Activated naive CD4-positive, alpha-beta T cell treated with anti-CD3 and anti-CD28 coated beads for 36 hours (primary cell): ENCODE measurements around the gene SIX5. TPM values are rescaled to one million over a fixed set of nuclear protein-coding genes. Genes with fewer than 3 reads are reported as not detected.
"Not testable (repeated sequence)": the region's sequence is repeated elsewhere in the genome, so short reads cannot be mapped to it uniquely, and the experiment has no call there.

Experiments
- CTCF ChIA-PET: fragments of 350-600 bp; sonication (Branson Sonifier 250); formaldehyde crosslinking; loops from one replicate; lab custom pipeline; 2021; ENCODE audit warnings: antibody characterized with exemption; lab: Charles Lee
- DNase-seq: peaks from one replicate; pipeline ENCODE4 v3.0.0-alpha.2; 2020
- H3K27ac Mint-ChIP-seq: one replicate; pipeline ENCODE4 v1.8.0; 2021; ENCODE audit warnings: mild to moderate bottlenecking, mixed read lengths
- H3K27me3 Mint-ChIP-seq: one replicate; pipeline ENCODE4 v1.8.0; 2021; ENCODE audit warnings: low read depth, mixed read lengths
- H3K36me3 Mint-ChIP-seq: one replicate; pipeline ENCODE4 v1.8.0; 2021; ENCODE audit warnings: low read depth, mixed read lengths
- H3K4me1 Mint-ChIP-seq: one replicate; pipeline ENCODE4 v1.8.0; 2021; ENCODE audit warnings: low read depth, mixed read lengths
- H3K4me3 Mint-ChIP-seq: one replicate; pipeline ENCODE4 v1.8.0; 2021; ENCODE audit warnings: mild to moderate bottlenecking, moderate library complexity, mixed read lengths
- H3K9me3 Mint-ChIP-seq: one replicate; pipeline ENCODE4 v1.8.0; 2021; ENCODE audit warnings: mixed read lengths
- intact Hi-C: fragments of 100-400 bp; cut with micrococcal nuclease; formaldehyde crosslinking; loops from one replicate; pipeline ENCODE4 v1.15.1; 2023
- total RNA-seq, 2 experiments: library from RNA; stranded (reverse); gene quantifications; one replicate each; pipeline ENCODE4 v1.2.3, GENCODE V29; 2021

SIX5 gene
- total RNA-seq, 2 experiments from 2014 or later = 1.8 to 2.2 TPM

- Mint-ChIP-seq H3K27me3 (peaks cover 22% of the 10 kb centered on the region), H3K9me3 (no peaks in the 10 kb centered on the region), H3K36me3 (no peaks in the 10 kb centered on the region), H3K27ac (no peak overlapping the region), H3K4me3 (no peak overlapping the region), H3K4me1 (peaks cover 4% of the 10 kb centered on the region)
- intact Hi-C loops = no loop called here
- CTCF ChIA-PET = no interaction called here
- DNase-seq = no peak
Measured at GRCh38 chr19:45762870-45763631, 6.0 kb downstream of the SIX5 start.

DNA sequence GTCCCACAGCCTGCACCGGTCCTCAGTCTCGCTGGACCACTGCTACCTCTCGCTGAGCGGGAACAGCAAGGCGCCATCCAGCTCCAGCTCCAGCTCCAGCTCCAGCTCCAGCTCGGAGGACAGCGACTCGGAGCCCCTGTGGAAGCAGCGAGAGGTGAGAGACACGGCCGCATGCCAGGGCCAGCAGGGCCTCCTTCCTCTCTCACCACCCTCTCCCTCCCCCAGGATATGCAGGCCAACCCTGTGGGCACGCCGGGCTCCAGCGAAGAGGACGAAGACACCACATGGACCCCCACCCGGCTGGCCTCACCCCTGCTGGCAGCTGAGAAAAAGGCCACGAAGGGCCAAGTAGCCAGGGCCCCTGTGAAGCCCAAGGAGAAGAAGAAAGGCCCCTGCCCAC lies 7.3 kb downstream of the SIX5 start:
- Mint-ChIP-seq H3K27ac (no peak overlapping the region), H3K4me3 (no peak overlapping the region)
- CTCF ChIA-PET = interaction anchor here (0.6 kb wide), 1 partner anchor 1341 kb away, joined by 3 read pairs; no protein-coding TSS in a partner anchor

GRCh38 chr19:45758921-45759320 lies 10.1 kb downstream of the SIX5 start:
- no peaks in the 10 kb centered on the region for H3K9me3 Mint-ChIP-seq
- peaks cover 3% of the 10 kb centered on the region for H3K27me3 Mint-ChIP-seq
- no peak overlapping the region for H3K27ac Mint-ChIP-seq
- no peak overlapping the region for H3K4me3 Mint-ChIP-seq
- CTCF ChIA-PET = no interaction called here
- DNase-seq = no peak
- H3K4me1 Mint-ChIP-seq = no peaks in the 10 kb centered on the region
- H3K36me3 Mint-ChIP-seq = no peaks in the 10 kb centered on the region
- intact Hi-C loops = no loop called here

More for the DNA sequence above, 7.3 kb downstream of the SIX5 start:
- intact Hi-C loops = no loop called here
- no peaks in the 10 kb centered on the region for H3K9me3 Mint-ChIP-seq
- no peaks in the 10 kb centered on the region for H3K36me3 Mint-ChIP-seq
- H3K4me1 Mint-ChIP-seq = no peaks in the 10 kb centered on the region
- H3K27me3 Mint-ChIP-seq = peaks cover 15% of the 10 kb centered on the region
- no peak for DNase-seq

GRCh38 chr19:45757695-45758094 lies 11.4 kb downstream of the SIX5 start:
- no peak for DNase-seq
- Mint-ChIP-seq H3K4me3 (no peak overlapping the region), H3K36me3 (no peaks in the 10 kb centered on the region), H3K9me3 (no peaks in the 10 kb centered on the region), H3K27ac (no peak overlapping the region), H3K4me1 (no peaks in the 10 kb centered on the region), H3K27me3 (peaks cover 3% of the 10 kb centered on the region)
- intact Hi-C loops = no loop called here
- CTCF ChIA-PET = interaction anchor here (0.7 to 1.4 kb wide), 2 partner anchors 42 to 434 kb away, joined by 4 to 7 read pairs; no protein-coding TSS in a partner anchor

DNA sequence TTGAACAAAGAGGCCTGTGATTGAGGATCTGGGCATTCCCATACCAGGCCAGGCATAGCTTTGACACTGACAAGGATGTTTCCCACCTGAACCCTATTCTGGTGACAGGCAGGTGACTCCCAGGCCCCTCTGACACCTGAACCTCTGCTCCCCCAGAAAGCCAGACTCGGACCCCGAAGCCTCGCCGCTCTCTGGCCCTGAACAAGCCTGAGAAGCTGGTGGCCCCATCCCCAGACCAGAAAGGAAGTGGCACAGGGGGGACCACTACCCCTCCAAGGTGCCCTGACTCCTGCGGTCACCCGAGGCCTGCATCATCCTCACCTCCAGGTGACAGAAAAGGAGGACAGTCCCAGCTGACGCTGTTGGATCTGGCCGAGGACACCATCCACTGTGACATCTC lies 14.7 kb downstream of the SIX5 start:
- no peak for DNase-seq
- H3K9me3 Mint-ChIP-seq = no peaks in the 10 kb centered on the region
- peaks cover under 1% of the 10 kb centered on the region for H3K27me3 Mint-ChIP-seq
- no peaks in the 10 kb centered on the region for H3K4me1 Mint-ChIP-seq
- H3K4me3 Mint-ChIP-seq = no peak overlapping the region
- CTCF ChIA-PET = interaction anchor here (1.1 to 1.2 kb wide), 2 partner anchors 61 to 63 kb away, joined by 3 read pairs; no protein-coding TSS in a partner anchor
- H3K36me3 Mint-ChIP-seq = no peaks in the 10 kb centered on the region
- no peak overlapping the region for H3K27ac Mint-ChIP-seq
- intact Hi-C loops = no loop called here

- intact Hi-C loops = no loop called here
- no peak overlapping the region for H3K4me3 Mint-ChIP-seq
- no peaks in the 10 kb centered on the region for H3K4me1 Mint-ChIP-seq
- no peaks in the 10 kb centered on the region for H3K36me3 Mint-ChIP-seq
- CTCF ChIA-PET = interaction anchor here (1.0 to 1.3 kb wide), 3 partner anchors 16 to 60 kb away, joined by 3 read pairs; partner anchors contain the start of gene SIX5
- no peaks in the 10 kb centered on the region for H3K27me3 Mint-ChIP-seq
- H3K27ac Mint-ChIP-seq = no peak overlapping the region
- no peaks in the 10 kb centered on the region for H3K9me3 Mint-ChIP-seq
- DNase-seq = no peak
Measured at GRCh38 chr19:45753548-45753947, 15.5 kb downstream of the SIX5 start.

DNA sequence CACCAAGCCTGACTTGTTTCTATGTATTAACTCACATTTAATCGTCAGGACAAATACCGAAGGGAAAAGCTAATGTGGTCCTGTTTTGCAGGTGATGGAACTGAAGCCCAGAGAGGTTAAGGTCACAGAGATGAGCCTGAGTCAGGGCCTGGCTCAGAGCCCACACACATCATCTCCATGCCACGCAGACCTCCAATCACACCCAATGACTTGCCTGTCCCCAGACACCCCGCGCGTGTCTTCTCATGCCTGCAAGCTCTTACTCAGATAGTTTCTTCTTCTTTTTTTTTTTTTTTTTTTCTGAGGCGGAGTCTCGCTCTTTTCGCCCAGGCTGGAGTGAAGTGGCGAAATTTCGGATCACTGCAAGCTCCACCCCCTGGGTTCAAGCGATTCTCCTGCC lies 16.4 kb downstream of the SIX5 start:
- H3K4me3 Mint-ChIP-seq = no peak overlapping the region
- no peaks in the 10 kb centered on the region for H3K4me1 Mint-ChIP-seq
- no peak overlapping the region for H3K27ac Mint-ChIP-seq
- H3K9me3 Mint-ChIP-seq = no peaks in the 10 kb centered on the region
- intact Hi-C loops = no loop called here
- H3K27me3 Mint-ChIP-seq = no peaks in the 10 kb centered on the region
- CTCF ChIA-PET = interaction anchor here (1.3 kb wide), 1 partner anchor 59 kb away, joined by 3 read pairs; no protein-coding TSS in a partner anchor
- no peaks in the 10 kb centered on the region for H3K36me3 Mint-ChIP-seq
- no peak for DNase-seq

DNA sequence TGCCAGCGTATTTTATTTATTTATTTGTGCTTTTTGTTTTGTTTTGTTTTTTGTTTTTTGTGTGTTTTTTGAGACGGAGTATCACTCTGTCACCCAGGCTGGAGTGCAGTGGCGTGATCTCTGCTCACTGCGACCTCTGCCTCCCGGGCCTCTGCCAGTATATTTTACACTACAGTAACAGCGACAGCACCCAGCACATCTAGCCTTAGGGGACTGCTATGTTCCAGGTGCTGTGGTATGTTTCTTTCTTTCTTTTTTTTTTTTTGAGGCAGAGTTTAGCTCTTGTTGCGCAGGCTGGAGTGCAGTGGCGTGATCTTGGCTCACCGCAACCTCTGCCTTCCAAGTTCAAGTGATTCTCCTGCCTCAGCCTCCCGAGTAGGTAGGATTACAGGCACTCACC lies 17.6 kb downstream of the SIX5 start:
- CTCF ChIA-PET, H3K4me3 Mint-ChIP-seq, H3K27ac Mint-ChIP-seq, intact Hi-C loops, H3K36me3 Mint-ChIP-seq, H3K27me3 Mint-ChIP-seq, H3K9me3 Mint-ChIP-seq, H3K4me1 Mint-ChIP-seq, DNase-seq: not testable (repeated sequence)

DNA sequence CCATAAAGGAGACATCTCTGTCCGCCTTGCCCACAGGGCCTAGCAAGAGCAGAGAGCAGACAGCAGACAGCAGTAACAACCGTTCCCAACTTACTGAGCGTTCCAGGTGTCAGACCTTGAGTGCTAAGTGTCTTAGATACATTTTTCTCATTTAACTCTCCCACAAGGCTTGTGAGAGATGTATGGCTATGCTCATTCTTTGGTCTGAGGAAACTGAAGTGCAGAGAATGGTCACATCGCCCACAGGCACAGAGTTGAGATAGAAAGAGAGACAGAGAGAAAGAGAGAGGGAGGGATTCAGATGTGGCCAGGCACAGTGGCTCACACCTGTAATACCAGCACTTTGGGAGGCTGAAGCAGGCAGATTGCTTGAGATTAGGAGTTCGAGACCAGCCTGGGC lies 21.5 kb downstream of the SIX5 start:
- no peaks in the 10 kb centered on the region for H3K4me1 Mint-ChIP-seq
- H3K27me3 Mint-ChIP-seq = no peaks in the 10 kb centered on the region
- no peaks in the 10 kb centered on the region for H3K9me3 Mint-ChIP-seq
- H3K36me3 Mint-ChIP-seq = no peaks in the 10 kb centered on the region
- DNase-seq = no peak
- CTCF ChIA-PET = no interaction called here
- H3K4me3 Mint-ChIP-seq = no peak overlapping the region
- no peak overlapping the region for H3K27ac Mint-ChIP-seq
- intact Hi-C loops = no loop called here

DNA sequence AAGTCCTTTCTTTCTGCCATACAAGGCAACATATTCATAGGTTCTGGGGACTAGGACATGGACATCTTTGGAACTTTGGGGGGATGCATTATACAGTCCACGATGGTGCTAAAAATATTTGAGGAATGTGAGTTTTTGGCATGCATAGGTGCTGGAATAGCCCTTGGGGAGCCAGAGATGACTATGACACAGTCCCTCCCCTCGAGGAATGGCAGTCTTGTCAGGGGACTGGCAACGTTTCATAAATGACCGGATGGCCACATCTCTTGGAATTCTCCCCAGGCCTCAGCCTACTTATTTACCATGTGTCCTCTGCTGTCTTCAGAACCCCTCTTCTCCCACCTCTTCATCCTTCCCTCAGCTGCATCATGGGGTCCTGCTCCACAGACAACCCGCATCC lies 22.2 kb downstream of the SIX5 start:
- intact Hi-C loops = no loop called here
- Mint-ChIP-seq H3K4me3 (no peak overlapping the region), H3K9me3 (no peaks in the 10 kb centered on the region), H3K36me3 (no peaks in the 10 kb centered on the region), H3K27ac (no peak overlapping the region), H3K4me1 (no peaks in the 10 kb centered on the region), H3K27me3 (no peaks in the 10 kb centered on the region)
- no peak for DNase-seq
- CTCF ChIA-PET = no interaction called here

- Mint-ChIP-seq H3K27ac (no peak overlapping the region), H3K9me3 (no peaks in the 10 kb centered on the region), H3K4me1 (no peaks in the 10 kb centered on the region), H3K36me3 (no peaks in the 10 kb centered on the region), H3K27me3 (no peaks in the 10 kb centered on the region), H3K4me3 (no peak overlapping the region)
- DNase-seq = no peak
- CTCF ChIA-PET = no interaction called here
- intact Hi-C loops = no loop called here
Measured at GRCh38 chr19:45745606-45746005, 23.4 kb downstream of the SIX5 start.

DNA sequence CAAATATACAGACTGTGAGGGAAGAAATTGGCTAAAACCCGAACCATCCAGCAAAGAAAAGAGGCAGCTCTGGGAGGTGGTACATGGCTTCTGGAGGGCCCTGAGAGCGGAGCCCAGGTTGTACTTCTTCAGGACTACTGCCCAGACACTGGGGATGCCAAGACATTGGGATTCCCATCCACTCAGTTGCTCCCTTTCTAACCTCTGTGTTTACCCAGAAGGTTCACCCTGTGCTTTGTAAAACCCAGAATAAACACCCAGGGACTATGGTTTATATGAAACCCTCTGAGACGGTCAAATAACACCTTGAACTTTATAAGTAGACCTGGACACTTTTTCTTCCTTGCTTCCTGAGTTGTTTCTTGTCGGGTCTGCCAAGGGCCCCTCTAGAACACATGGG lies 26.1 kb downstream of the SIX5 start:
- H3K27ac Mint-ChIP-seq = no peak overlapping the region
- CTCF ChIA-PET = interaction anchor here (1.3 kb wide), 1 partner anchor 26 kb away, joined by 4 read pairs; no protein-coding TSS in a partner anchor
- no peaks in the 10 kb centered on the region for H3K4me1 Mint-ChIP-seq
- no peak for DNase-seq
- no peak overlapping the region for H3K4me3 Mint-ChIP-seq
- intact Hi-C loops = no loop called here
- no peaks in the 10 kb centered on the region for H3K27me3 Mint-ChIP-seq
- no peaks in the 10 kb centered on the region for H3K9me3 Mint-ChIP-seq
- no peaks in the 10 kb centered on the region for H3K36me3 Mint-ChIP-seq
